DOHH2 (cell line): ENCODE data around the gene RAD9B.
"Not testable (repeated sequence)": the region's sequence is repeated elsewhere in the genome, so short reads cannot be mapped to it uniquely, and the experiment has no call there.

Experiments used
- H3F3A ChIP-seq: fragments of 200-600 bp; sonication (generic), shearing (Covaris generic); 2 replicates; pipeline ENCODE4 v1.6.0; 2016; ENCODE audit warnings: antibody characterized with exemption, mild to moderate bottlenecking; ENCODE audit not compliant: control insufficient read depth, insufficient read depth
- H3K27ac ChIP-seq: fragments of 200-600 bp; sonication (generic); 2 replicates; pipeline ENCODE4 v1.5.1; 2014; ENCODE audit warnings: low read depth, mild to moderate bottlenecking, low read length, moderate library complexity
- H3K27me3 ChIP-seq: fragments of 200-600 bp; sonication (generic); 2 replicates; pipeline ENCODE4 v1.6.1; 2014; ENCODE audit warnings: mild to moderate bottlenecking, low read length, mixed read lengths; ENCODE audit not compliant: control insufficient read depth
- H3K36me3 ChIP-seq: fragments of 200-600 bp; sonication (generic); 2 replicates; pipeline ENCODE4 v1.6.1; 2014; ENCODE audit warnings: mild to moderate bottlenecking, low read length, moderate library complexity, mixed read lengths; ENCODE audit not compliant: control insufficient read depth
- H3K4me1 ChIP-seq: fragments of 200-600 bp; sonication (generic); 2 replicates; pipeline ENCODE4 v1.6.1; 2014; ENCODE audit warnings: mild to moderate bottlenecking, low read length, mixed read lengths; ENCODE audit not compliant: control insufficient read depth
- H3K4me2 ChIP-seq: fragments of 200-600 bp; sonication (generic); 2 replicates; pipeline ENCODE4 v1.6.0; 2014; ENCODE audit warnings: mild to moderate bottlenecking, low read length, moderate library complexity
- H3K4me3 ChIP-seq: fragments of 200-600 bp; sonication (generic); 2 replicates; pipeline ENCODE4 v1.5.1; 2014; ENCODE audit warnings: mild to moderate bottlenecking, low read length, mixed read lengths
- H3K79me2 ChIP-seq: fragments of 200-600 bp; sonication (generic); 2 replicates; pipeline ENCODE4 v1.6.1; 2014; ENCODE audit warnings: mild to moderate bottlenecking, low read length, mixed read lengths; ENCODE audit not compliant: control insufficient read depth
- H3K9me2 ChIP-seq: fragments of 200-600 bp; sonication (generic); replicated peaks from 2 replicates; pipeline ENCODE4 v1.6.1; 2014; ENCODE audit warnings: mild to moderate bottlenecking, low read length, mixed read lengths; ENCODE audit not compliant: control insufficient read depth
- H3K9me3 ChIP-seq: fragments of 200-600 bp; sonication (generic); 2 replicates; pipeline ENCODE4 v1.6.1; 2014; ENCODE audit warnings: antibody characterized with exemption, low read length, mixed read lengths; ENCODE audit not compliant: control insufficient read depth, insufficient read depth
- H4K20me1 ChIP-seq: fragments of 200-600 bp; sonication (generic); 2 replicates; pipeline ENCODE4 v1.6.0; 2014; ENCODE audit warnings: low read depth, mild to moderate bottlenecking, antibody characterized with exemption, low read length, moderate library complexity; ENCODE audit not compliant: control insufficient read depth, insufficient read depth
- CTCF ChIP-seq: fragments of 200-600 bp; sonication (generic); IDR thresholded peaks from one replicate; pipeline ENCODE4 v1.5.1; 2014; ENCODE audit warnings: antibody characterized with exemption, mild to moderate bottlenecking, low read depth, low read length; ENCODE audit not compliant: poor library complexity, severe bottlenecking
- EZH2phosphoT487 ChIP-seq: fragments of 200-600 bp; sonication (generic); IDR thresholded peaks from 2 replicates; pipeline ENCODE4 v1.6.1; 2017; ENCODE audit warnings: borderline replicate concordance, mild to moderate bottlenecking, antibody characterized with exemption, low read length, moderate library complexity, mixed read lengths

Gene RAD9B

GRCh38 chr12:110516995-110517394, 14.9 kb downstream of the RAD9B start:
- no peak for TF ChIP-seq CTCF
- no peak for TF ChIP-seq EZH2phosphoT487
- Histone ChIP-seq H3K27ac (no peak overlapping the region), H3K36me3 (no peaks in the 10 kb centered on the region), H3K4me2 (no peak overlapping the region), H3K9me2 (no peaks in the 10 kb centered on the region), H3K9me3 (no peaks in the 10 kb centered on the region), H4K20me1 (no peaks in the 10 kb centered on the region), H3K79me2 (no peaks in the 10 kb centered on the region), H3K4me1 (0 out of 2 replicates have a peak, but pooled peaks cover 3% of the 10 kb centered on the region), H3K4me3 (no peak overlapping the region), H3F3A (peaks cover 6% of the 10 kb centered on the region; the same call in 1 of the 2 replicates), H3K27me3 (no peaks in the 10 kb centered on the region)

- H3K4me1 ChIP-seq, H3F3A ChIP-seq: not testable (repeated sequence)
Measured at GRCh38 chr12:110518014-110518413, 15.9 kb downstream of the RAD9B start.

GRCh38 chr12:110520876-110521712, 19.0 kb downstream of the RAD9B start:
- H3K79me2 ChIP-seq, H3K27me3 ChIP-seq, H3K36me3 ChIP-seq, H3F3A ChIP-seq, H4K20me1 ChIP-seq, H3K4me2 ChIP-seq, H3K9me3 ChIP-seq, H3K4me1 ChIP-seq, H3K9me2 ChIP-seq, H3K27ac ChIP-seq, H3K4me3 ChIP-seq: not testable (repeated sequence)

More at GRCh38 chr12:110518014-110518413, 15.9 kb downstream of the RAD9B start:
- H3K27ac ChIP-seq, H3K9me2 ChIP-seq, H3K36me3 ChIP-seq, H3K4me3 ChIP-seq, H3K9me3 ChIP-seq, H3K4me2 ChIP-seq, H4K20me1 ChIP-seq, H3K79me2 ChIP-seq, H3K27me3 ChIP-seq: not testable (repeated sequence)

GRCh38 chr12:110528277-110528839, 26.2 kb downstream of the RAD9B start:
- no peaks in the 10 kb centered on the region for H3K27me3 ChIP-seq
- no peaks in the 10 kb centered on the region for H4K20me1 ChIP-seq
- no peak overlapping the region for H3K4me2 ChIP-seq
- H3K4me1 ChIP-seq = peaks cover 38% of the 10 kb centered on the region
- peaks cover 17% of the 10 kb centered on the region for H3K36me3 ChIP-seq
- TF ChIP-seq CTCF (no peak), EZH2phosphoT487 (no peak)
- peaks cover 11% of the 10 kb centered on the region; the same call in 1 of the 2 replicates for H3F3A ChIP-seq
- H3K27ac ChIP-seq = no peak overlapping the region
- no peak overlapping the region for H3K4me3 ChIP-seq
- no peaks in the 10 kb centered on the region; the same call in 1 of the 2 replicates for H3K79me2 ChIP-seq
- H3K9me2 ChIP-seq = no peaks in the 10 kb centered on the region
- no peaks in the 10 kb centered on the region for H3K9me3 ChIP-seq
